IMR-90 (cell line): ENCODE data around the gene SLC5A10.

Source experiments
- BHLHE40 ChIP-seq: fragments of 150-350 bp; IDR thresholded peaks from 2 replicates; pipeline ENCODE4 v1.6.1; 2016; ENCODE audit warnings: mild to moderate bottlenecking, low read depth, low read length
- CEBPB ChIP-seq: IDR thresholded peaks from 2 replicates; pipeline ENCODE4 v1.6.1; 2012; ENCODE audit warnings: low read depth, low read length, improper control_type of control experiment
- CHD1 ChIP-seq: IDR thresholded peaks from 2 replicates; pipeline ENCODE4 v1.6.1; 2012; ENCODE audit warnings: low read depth, low read length, improper control_type of control experiment
- FOS ChIP-seq: fragments of 150-350 bp; IDR thresholded peaks from 2 replicates; pipeline ENCODE4 v1.6.1; 2016; ENCODE audit warnings: low read depth, low read length
- MAFK ChIP-seq: IDR thresholded peaks from 2 replicates; pipeline ENCODE4 v1.6.1; 2012; ENCODE audit warnings: low read depth, low read length, improper control_type of control experiment
- MXI1 ChIP-seq: IDR thresholded peaks from 2 replicates; pipeline ENCODE4 v1.6.1; 2012; ENCODE audit warnings: low read depth, mild to moderate bottlenecking, low read length, moderate library complexity, borderline replicate concordance
- POLR2A ChIP-seq: IDR thresholded peaks from 2 replicates; pipeline ENCODE4 v1.6.1; 2012; ENCODE audit warnings: mild to moderate bottlenecking, low read depth, low read length
- RAD21 ChIP-seq: IDR thresholded peaks from 2 replicates; pipeline ENCODE4 v1.6.1; 2012; ENCODE audit warnings: low read length, improper control_type of control experiment
- RCOR1 ChIP-seq: IDR thresholded peaks from 2 replicates; pipeline ENCODE4 v1.6.1; 2012; ENCODE audit warnings: mild to moderate bottlenecking, low read length, improper control_type of control experiment; ENCODE audit not compliant: insufficient replicate concordance
- SMC3 ChIP-seq: fragments of 150-350 bp; IDR thresholded peaks from 2 replicates; pipeline ENCODE4 v1.6.1; 2016; ENCODE audit warnings: low read depth, mild to moderate bottlenecking, antibody characterized with exemption, low read length, moderate library complexity
- TF ChIP-seq, protein P1 (sequence below): conservative IDR thresholded peaks from 2 replicates; pipeline ENCODE4 v1.5.1; 2012; ENCODE audit warnings: mild to moderate bottlenecking, low read depth, low read length, improper control_type of control experiment
- TF ChIP-seq, protein P2 (sequence below): fragments of 150-350 bp; IDR thresholded peaks from 2 replicates; pipeline ENCODE4 v1.6.1; 2017; ENCODE audit warnings: mild to moderate bottlenecking, antibody characterized with exemption, low read length, low read depth

GRCh38 chr17:18910881-18911280 is 41.1 kb upstream of the SLC5A10 start:
- no peak for TF ChIP-seq RAD21
- TF ChIP-seq, protein P1, sequence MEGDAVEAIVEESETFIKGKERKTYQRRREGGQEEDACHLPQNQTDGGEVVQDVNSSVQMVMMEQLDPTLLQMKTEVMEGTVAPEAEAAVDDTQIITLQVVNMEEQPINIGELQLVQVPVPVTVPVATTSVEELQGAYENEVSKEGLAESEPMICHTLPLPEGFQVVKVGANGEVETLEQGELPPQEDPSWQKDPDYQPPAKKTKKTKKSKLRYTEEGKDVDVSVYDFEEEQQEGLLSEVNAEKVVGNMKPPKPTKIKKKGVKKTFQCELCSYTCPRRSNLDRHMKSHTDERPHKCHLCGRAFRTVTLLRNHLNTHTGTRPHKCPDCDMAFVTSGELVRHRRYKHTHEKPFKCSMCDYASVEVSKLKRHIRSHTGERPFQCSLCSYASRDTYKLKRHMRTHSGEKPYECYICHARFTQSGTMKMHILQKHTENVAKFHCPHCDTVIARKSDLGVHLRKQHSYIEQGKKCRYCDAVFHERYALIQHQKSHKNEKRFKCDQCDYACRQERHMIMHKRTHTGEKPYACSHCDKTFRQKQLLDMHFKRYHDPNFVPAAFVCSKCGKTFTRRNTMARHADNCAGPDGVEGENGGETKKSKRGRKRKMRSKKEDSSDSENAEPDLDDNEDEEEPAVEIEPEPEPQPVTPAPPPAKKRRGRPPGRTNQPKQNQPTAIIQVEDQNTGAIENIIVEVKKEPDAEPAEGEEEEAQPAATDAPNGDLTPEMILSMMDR = no peak
- no peak for TF ChIP-seq SMC3
- TF ChIP-seq MAFK = no peak
- TF ChIP-seq POLR2A = no peak
- no peak for TF ChIP-seq BHLHE40
- TF ChIP-seq CEBPB = no peak
- TF ChIP-seq, protein P2, sequence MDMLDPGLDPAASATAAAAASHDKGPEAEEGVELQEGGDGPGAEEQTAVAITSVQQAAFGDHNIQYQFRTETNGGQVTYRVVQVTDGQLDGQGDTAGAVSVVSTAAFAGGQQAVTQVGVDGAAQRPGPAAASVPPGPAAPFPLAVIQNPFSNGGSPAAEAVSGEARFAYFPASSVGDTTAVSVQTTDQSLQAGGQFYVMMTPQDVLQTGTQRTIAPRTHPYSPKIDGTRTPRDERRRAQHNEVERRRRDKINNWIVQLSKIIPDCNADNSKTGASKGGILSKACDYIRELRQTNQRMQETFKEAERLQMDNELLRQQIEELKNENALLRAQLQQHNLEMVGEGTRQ = no peak
- no peak for TF ChIP-seq RCOR1
- TF ChIP-seq CHD1 = no peak
- TF ChIP-seq FOS = no peak
- TF ChIP-seq MXI1 = no peak
